CD14-positive monocyte (primary cell): Measurements from ENCODE around the gene C1QTNF5. TPM values are rescaled to one million over a fixed set of nuclear protein-coding genes. Genes with fewer than 3 reads are reported as not detected.

Source experiments
- DNase-seq, 3 donors: peaks; one replicate each; pipeline ENCODE4 v3.0.0-alpha.2; 2011 to 2022
- H2AFZ ChIP-seq: 2 replicates; pipeline ENCODE4 v1.6.0; 2012; ENCODE audit warnings: mild to moderate bottlenecking, low read depth, low read length, inconsistent platforms; ENCODE audit not compliant: insufficient read depth, poor library complexity, severe bottlenecking
- H3K27ac ChIP-seq, 2 donors: 1 replicate in 1 of 2; 2 replicates in 1 of 2; pipeline ENCODE4 v1.5.1; 2012 to 2013; ENCODE audit warnings: low read length in 2 of 2, control low read depth in 1 of 2, inconsistent platforms in 1 of 2, low read depth in 1 of 2, mild to moderate bottlenecking in 1 of 2
- H3K27me3 ChIP-seq, 2 donors: one replicate each; pipeline versions ENCODE4 v1.6.0 to v1.6.1; 2011 to 2013; ENCODE audit warnings: low read length in 2 of 2; ENCODE audit not compliant: control insufficient read depth in 2 of 2, insufficient read depth in 2 of 2
- H3K36me3 ChIP-seq, 2 donors: replicated peaks in 1 of 2; 1 replicate in 1 of 2; 2 replicates in 1 of 2; pipeline versions ENCODE4 v1.5.1 to v1.6.1; 2012 to 2013; ENCODE audit warnings: low read length in 2 of 2, control low read depth in 1 of 2, inconsistent platforms in 1 of 2, mild to moderate bottlenecking in 1 of 2; ENCODE audit not compliant: insufficient read depth in 2 of 2, control insufficient read depth in 1 of 2
- H3K4me1 ChIP-seq, 2 donors: 1 replicate in 1 of 2; 2 replicates in 1 of 2; pipeline versions ENCODE4 v1.5.1 to v1.6.1; 2012 to 2013; ENCODE audit warnings: low read length in 2 of 2, control low read depth in 1 of 2, inconsistent platforms in 1 of 2, mild to moderate bottlenecking in 1 of 2, moderate library complexity in 1 of 2; ENCODE audit not compliant: insufficient read depth in 2 of 2, control insufficient read depth in 1 of 2
- H3K4me2 ChIP-seq: replicated peaks from 2 replicates; pipeline ENCODE3; 2012; ENCODE audit warnings: low read length, moderate library complexity, mild to moderate bottlenecking; ENCODE audit not compliant: poor library complexity, severe bottlenecking; ENCODE audit errors: extremely low read depth
- H3K4me3 ChIP-seq, 3 experiments: fragments of 200-600 bp in 1 of 3; sonication (generic) in 1 of 3; replicated peaks in 1 of 3; 1 replicate in 2 of 3; 2 replicates in 1 of 3; pipeline ENCODE4 v1.5.1; 2011 to 2013; ENCODE audit warnings: low read length in 3 of 3, mild to moderate bottlenecking in 3 of 3, control low read depth in 2 of 3, low read depth in 2 of 3, inconsistent platforms in 1 of 3, moderate library complexity in 1 of 3
- H3K79me2 ChIP-seq: 2 replicates; pipeline ENCODE4 v1.6.0; 2012; ENCODE audit warnings: mild to moderate bottlenecking, control low read depth, inconsistent platforms, low read length, moderate library complexity; ENCODE audit not compliant: insufficient read depth
- H3K9ac ChIP-seq: 2 replicates; pipeline ENCODE4 v1.6.0; 2017; ENCODE audit warnings: low read length, mild to moderate bottlenecking; ENCODE audit not compliant: insufficient read depth, poor library complexity, severe bottlenecking
- H3K9me3 ChIP-seq, 2 donors: replicated peaks in 1 of 2; 1 replicate in 1 of 2; 2 replicates in 1 of 2; pipeline versions ENCODE4 v1.5.1 to v1.6.1; 2012 to 2013; ENCODE audit warnings: low read length in 2 of 2, control low read depth in 1 of 2; ENCODE audit not compliant: control insufficient read depth in 1 of 2, insufficient read depth in 1 of 2
- H4K20me1 ChIP-seq: 2 replicates; pipeline ENCODE4 v1.6.0; 2012; ENCODE audit warnings: mild to moderate bottlenecking, low read length, control low read depth, moderate library complexity; ENCODE audit not compliant: insufficient read depth
- H3K27ac Mint-ChIP-seq, 7 donors: one replicate each; pipeline ENCODE4 v1.8.0; 2020; ENCODE audit warnings: mild to moderate bottlenecking in 7 of 7, mixed read lengths in 7 of 7, moderate library complexity in 6 of 7, inconsistent platforms in 2 of 7
- H3K27me3 Mint-ChIP-seq, 3 donors: one replicate each; pipeline ENCODE4 v1.8.0; 2021 to 2022; ENCODE audit warnings: low read depth in 3 of 3, mild to moderate bottlenecking in 3 of 3, mixed read lengths in 3 of 3, moderate library complexity in 3 of 3, inconsistent platforms in 1 of 3
- H3K36me3 Mint-ChIP-seq, 2 donors: one replicate each; pipeline ENCODE4 v1.8.0; 2020; ENCODE audit warnings: mixed read lengths in 2 of 2, inconsistent platforms in 1 of 2, mild to moderate bottlenecking in 1 of 2
- H3K4me1 Mint-ChIP-seq: one replicate; pipeline ENCODE4 v1.8.0; 2020; ENCODE audit warnings: mild to moderate bottlenecking, mixed read lengths
- H3K4me3 Mint-ChIP-seq, 2 donors: one replicate each; pipeline ENCODE4 v1.8.0; 2020; ENCODE audit warnings: mild to moderate bottlenecking in 2 of 2, mixed read lengths in 2 of 2, moderate library complexity in 1 of 2
- H3K9me3 Mint-ChIP-seq, 7 donors: one replicate each; pipeline ENCODE4 v1.8.0; 2020 to 2022; ENCODE audit warnings: mixed read lengths in 7 of 7, mild to moderate bottlenecking in 6 of 7, moderate library complexity in 6 of 7, inconsistent platforms in 2 of 7
- WGBS: methylation state at CpG from one replicate; pipeline ENCODE4 v1.1.5; 2013; ENCODE audit warnings: missing lambda C conversion rate; ENCODE audit not compliant: insufficient coverage; 5-methylcytosine and 5-hydroxymethylcytosine counted together
- intact Hi-C, 2 donors: fragments of 100-400 bp; cut with micrococcal nuclease; formaldehyde crosslinking; loops; one replicate each; pipeline versions ENCODE4 v1.15.0 to v1.15.1; 2023
- polyA plus RNA-seq, 3 donors: library from polyadenylated mRNA; depleted of rRNA in 1 of 3; unstranded in 2 of 3; stranded (reverse) in 1 of 3; fragments of 300-500 nt in 2 of 3; fragments of >200 nt in 1 of 3; fragmentation: Illumina TruSeq in 2 of 3; gene quantifications; 1 replicate in 2 of 3; 2 replicates in 1 of 3; pipeline ENCODE4 v1.2.3, GENCODE V29; 2012 to 2021
- TF ChIP-seq, protein P1 (sequence below): fragments of 200-600 bp; IDR thresholded peaks from one replicate; pipeline ENCODE4 v1.8.0; 2022; ENCODE audit warnings: antibody characterized with exemption, mild to moderate bottlenecking

Gene C1QTNF5
- polyA plus RNA-seq, 3 donors: not detected

GRCh38 chr11:119382101-119382500 is 41.4 kb upstream of the C1QTNF5 start:
- Histone ChIP-seq H2AFZ (peak overlapping the region; percentile 72), H3K9me3 (no peaks in the 10 kb centered on the region), H3K4me1 (peaks cover 16 to 17% of the 10 kb centered on the region in 2 donors), H3K36me3 (no peaks in the 10 kb centered on the region), H3K79me2 (no peaks in the 10 kb centered on the region), H3K27ac (peak overlapping the region in 1 of 2 donors; percentile 29), H3K9ac (no peak overlapping the region), H3K4me3 (peak overlapping the region; percentile 34 to 66 (median 39)), H3K4me2 (peak overlapping the region; percentile 72), H3K27me3 (peaks cover 0 to 27% of the 10 kb centered on the region in 2 donors), H4K20me1 (no peaks in the 10 kb centered on the region)
- 23% methylated on average over 8 of the region's 9 CpGs for WGBS
- intact Hi-C loops: no loop called here
- H3K36me3 Mint-ChIP-seq: no peaks in the 10 kb centered on the region
- peaks cover 13 to 19% (median 16%) of the 10 kb centered on the region in 3 donors for H3K27me3 Mint-ChIP-seq
- H3K27ac Mint-ChIP-seq: no peak overlapping the region
- peak in 1 of 3 donors; percentile 3 for DNase-seq
- TF ChIP-seq, protein P1, sequence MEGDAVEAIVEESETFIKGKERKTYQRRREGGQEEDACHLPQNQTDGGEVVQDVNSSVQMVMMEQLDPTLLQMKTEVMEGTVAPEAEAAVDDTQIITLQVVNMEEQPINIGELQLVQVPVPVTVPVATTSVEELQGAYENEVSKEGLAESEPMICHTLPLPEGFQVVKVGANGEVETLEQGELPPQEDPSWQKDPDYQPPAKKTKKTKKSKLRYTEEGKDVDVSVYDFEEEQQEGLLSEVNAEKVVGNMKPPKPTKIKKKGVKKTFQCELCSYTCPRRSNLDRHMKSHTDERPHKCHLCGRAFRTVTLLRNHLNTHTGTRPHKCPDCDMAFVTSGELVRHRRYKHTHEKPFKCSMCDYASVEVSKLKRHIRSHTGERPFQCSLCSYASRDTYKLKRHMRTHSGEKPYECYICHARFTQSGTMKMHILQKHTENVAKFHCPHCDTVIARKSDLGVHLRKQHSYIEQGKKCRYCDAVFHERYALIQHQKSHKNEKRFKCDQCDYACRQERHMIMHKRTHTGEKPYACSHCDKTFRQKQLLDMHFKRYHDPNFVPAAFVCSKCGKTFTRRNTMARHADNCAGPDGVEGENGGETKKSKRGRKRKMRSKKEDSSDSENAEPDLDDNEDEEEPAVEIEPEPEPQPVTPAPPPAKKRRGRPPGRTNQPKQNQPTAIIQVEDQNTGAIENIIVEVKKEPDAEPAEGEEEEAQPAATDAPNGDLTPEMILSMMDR: no peak
- peaks cover 0 to 3% (median 0%) of the 10 kb centered on the region in 7 donors for H3K9me3 Mint-ChIP-seq
- H3K4me1 Mint-ChIP-seq: no peaks in the 10 kb centered on the region
- no peak overlapping the region for H3K4me3 Mint-ChIP-seq

DNA sequence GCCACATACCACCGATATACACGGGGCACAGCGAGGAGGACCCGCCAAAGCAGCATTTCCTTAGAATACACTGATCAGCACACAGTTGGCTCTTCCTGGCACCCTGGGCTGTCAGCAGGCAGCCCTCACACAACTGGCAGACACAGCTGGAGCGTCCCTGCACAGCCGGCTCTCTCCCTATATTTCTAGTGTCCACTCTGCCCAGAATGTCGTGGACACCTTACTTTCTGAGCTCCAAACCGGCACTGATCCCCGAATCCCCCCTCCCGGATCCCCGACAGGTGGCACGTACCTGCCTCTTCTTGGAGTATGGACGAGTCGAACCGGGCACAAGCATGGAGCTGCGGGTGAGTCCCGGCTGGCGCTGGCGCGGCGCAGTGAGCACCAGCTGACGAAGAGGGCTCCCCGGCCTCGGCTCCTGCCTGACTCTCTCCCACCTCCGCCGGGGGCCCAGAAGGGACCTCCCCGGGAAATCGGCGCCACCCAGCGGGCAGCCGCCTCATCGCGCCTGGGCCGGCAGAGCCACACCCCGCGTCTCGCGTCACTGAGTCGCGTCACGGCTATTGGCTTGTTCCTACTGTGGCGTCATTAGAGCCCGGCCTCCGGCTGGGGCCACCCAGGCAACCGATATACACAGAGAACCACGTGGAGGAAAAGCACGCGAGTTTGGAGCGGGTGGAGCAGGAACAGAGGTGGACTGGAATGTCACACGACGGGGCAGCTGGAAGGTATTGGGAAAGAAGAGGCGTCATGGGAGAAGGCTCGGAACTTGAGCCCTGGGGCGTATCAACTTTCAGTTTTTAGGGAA is 40.7 kb upstream of the C1QTNF5 start, which contains the start of gene USP2:
USP2 (minus strand) TSS at position 510 of the 808 bp plus-strand sequence. CDS start 8,210 bp downstream, outside the sequence.
- Mint-ChIP-seq H3K36me3 (no peaks in the 10 kb centered on the region), H3K4me3 (no peak within 1 kb of the TSS), H3K27ac (peak within 1 kb of the TSS in 1 of 7 donors; percentile 64), H3K9me3 (peaks cover 0 to 3% (median 0%) of the 10 kb centered on the region in 7 donors), H3K27me3 (peaks cover 12 to 21% (median 16%) of the 10 kb centered on the region in 3 donors), H3K4me1 (no peaks in the 10 kb centered on the region)
- Histone ChIP-seq H3K79me2 (no peaks in the 10 kb centered on the region), H3K27ac (peak within 1 kb of the TSS in 1 of 2 donors; percentile 29), H3K9ac (no peak within 1 kb of the TSS), H4K20me1 (no peaks in the 10 kb centered on the region), H3K9me3 (no peaks in the 10 kb centered on the region), H3K4me1 (peaks cover 16 to 17% of the 10 kb centered on the region in 2 donors), H3K36me3 (no peaks in the 10 kb centered on the region), H2AFZ (peak within 1 kb of the TSS; percentile 72), H3K27me3 (peaks cover 0 to 27% of the 10 kb centered on the region in 2 donors), H3K4me3 (peak within 1 kb of the TSS; percentile 34 to 66 (median 39)), H3K4me2 (peak within 1 kb of the TSS; percentile 72)
- TF ChIP-seq, protein P1: peak; percentile 94
- intact Hi-C loops: no loop called here
- peak; percentile 95 to 98 (median 98) for DNase-seq
- WGBS: under 1% methylated on average over 48 of the region's 54 CpGs
